Lower leg skin (tissue), 3 donors: Measurements from ENCODE around the gene ATG2B.

Experiments used
- CTCF ChIP-seq, 3 donors: fragments of 450-650 bp; IDR thresholded peaks; one replicate each; pipeline ENCODE4 v1.5.1; 2016; ENCODE audit warnings: antibody characterized with exemption in 3 of 3, mild to moderate bottlenecking in 3 of 3, moderate library complexity in 2 of 3
- POLR2A ChIP-seq, 2 donors: fragments of 450-650 bp; IDR thresholded peaks; one replicate each; pipeline ENCODE4 v1.6.1; 2016 to 2017; ENCODE audit warnings: antibody characterized with exemption in 2 of 2, mild to moderate bottlenecking in 1 of 2, moderate library complexity in 1 of 2

- TF ChIP-seq CTCF (IDR thresholded peaks at IDR 0.05) (no peak), POLR2A (IDR thresholded peaks at IDR 0.05) (no peak)
Measured at GRCh38 chr14:96284008-96284407, 79.1 kb downstream of the ATG2B start.
